ENCODE measurements around the gene IQCM. TPM values are rescaled to one million over a fixed set of nuclear protein-coding genes. Genes with fewer than 3 reads are reported as not detected.

The IQCM gene
- total RNA-seq, 4 donors from 2014 or later: 0.48 TPM; not detected in 3

- intact Hi-C loops (cut with DNase I; ENCODE audit: low total_unique reads): no loop called here
- no peak for DNase-seq
- Histone ChIP-seq H3K4me3 (no peak overlapping the region), H3K36me3 (no peaks in the 10 kb centered on the region), H3K9me3 (no peaks in the 10 kb centered on the region), H3K27ac (no peak overlapping the region), H3K4me1 (no peaks in the 10 kb centered on the region), H3K27me3 (no peaks in the 10 kb centered on the region)
- TF ChIP-seq, protein P1, sequence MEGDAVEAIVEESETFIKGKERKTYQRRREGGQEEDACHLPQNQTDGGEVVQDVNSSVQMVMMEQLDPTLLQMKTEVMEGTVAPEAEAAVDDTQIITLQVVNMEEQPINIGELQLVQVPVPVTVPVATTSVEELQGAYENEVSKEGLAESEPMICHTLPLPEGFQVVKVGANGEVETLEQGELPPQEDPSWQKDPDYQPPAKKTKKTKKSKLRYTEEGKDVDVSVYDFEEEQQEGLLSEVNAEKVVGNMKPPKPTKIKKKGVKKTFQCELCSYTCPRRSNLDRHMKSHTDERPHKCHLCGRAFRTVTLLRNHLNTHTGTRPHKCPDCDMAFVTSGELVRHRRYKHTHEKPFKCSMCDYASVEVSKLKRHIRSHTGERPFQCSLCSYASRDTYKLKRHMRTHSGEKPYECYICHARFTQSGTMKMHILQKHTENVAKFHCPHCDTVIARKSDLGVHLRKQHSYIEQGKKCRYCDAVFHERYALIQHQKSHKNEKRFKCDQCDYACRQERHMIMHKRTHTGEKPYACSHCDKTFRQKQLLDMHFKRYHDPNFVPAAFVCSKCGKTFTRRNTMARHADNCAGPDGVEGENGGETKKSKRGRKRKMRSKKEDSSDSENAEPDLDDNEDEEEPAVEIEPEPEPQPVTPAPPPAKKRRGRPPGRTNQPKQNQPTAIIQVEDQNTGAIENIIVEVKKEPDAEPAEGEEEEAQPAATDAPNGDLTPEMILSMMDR (IDR thresholded peaks at IDR 0.05): no peak
- TF ChIP-seq POLR2A (IDR thresholded peaks at IDR 0.05): no peak
These were observed 260.5 kb downstream of the IQCM start for GRCh38 chr4:149555146-149555545.

DNA sequence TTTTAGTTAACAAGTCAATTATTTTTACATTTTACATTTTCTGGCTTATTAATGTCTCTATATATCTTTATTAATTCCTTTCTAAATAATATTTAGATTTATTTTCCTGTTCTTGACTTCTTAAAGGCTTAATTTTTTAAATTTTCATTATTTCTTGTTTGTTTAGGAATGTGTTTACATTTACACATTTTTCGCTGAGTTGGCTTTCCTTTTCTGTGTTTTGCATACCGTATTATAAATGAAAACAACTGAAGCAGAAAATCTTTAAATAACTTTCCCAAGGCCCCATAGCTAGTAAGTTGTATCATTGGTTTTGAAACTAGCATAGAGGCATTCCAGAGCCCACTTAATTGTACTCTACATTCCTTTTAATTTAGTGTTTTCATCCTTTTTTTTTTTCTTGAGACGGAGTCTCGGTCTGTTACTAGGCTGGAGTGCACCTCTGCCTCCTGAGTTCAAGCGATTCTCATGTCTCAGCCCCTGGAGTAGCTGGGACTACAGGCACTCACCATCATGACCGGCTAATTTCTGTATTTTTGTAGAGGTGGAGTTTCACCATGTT, 261.6 kb downstream of the IQCM start:
- H3K4me1 ChIP-seq: no peaks in the 10 kb centered on the region
- no peak overlapping the region for H3K27ac ChIP-seq
- no peaks in the 10 kb centered on the region for H3K9me3 ChIP-seq
- no peak for TF ChIP-seq POLR2A (IDR thresholded peaks at IDR 0.05)
- TF ChIP-seq, protein P1 (IDR thresholded peaks at IDR 0.05): no peak
- no peaks in the 10 kb centered on the region for H3K27me3 ChIP-seq
- no peak overlapping the region for H3K4me3 ChIP-seq
- DNase-seq: no peak
- intact Hi-C loops (cut with DNase I; ENCODE audit: low total_unique reads): no loop called here
- H3K36me3 ChIP-seq: no peaks in the 10 kb centered on the region

DNA sequence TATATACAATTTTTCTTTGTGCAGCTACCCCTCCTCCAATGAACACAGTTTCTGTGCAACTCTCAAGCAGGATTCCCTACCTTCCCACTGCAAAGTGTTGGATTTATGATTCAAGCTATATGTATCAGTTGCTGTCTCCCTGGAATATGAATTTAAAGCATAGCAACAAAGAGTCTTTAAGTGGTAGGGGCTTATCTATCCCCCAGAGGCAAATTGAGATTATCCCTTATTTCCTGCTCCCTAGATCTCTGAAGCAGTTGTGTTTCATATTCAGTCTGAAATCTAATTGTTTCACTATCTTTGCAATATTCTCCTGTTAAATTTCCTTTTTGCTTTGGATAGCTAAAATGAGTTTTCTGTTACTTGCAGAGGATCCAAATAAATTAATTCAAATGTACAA, 263.0 kb downstream of the IQCM start:
- intact Hi-C loops (cut with DNase I; ENCODE audit: low total_unique reads): no loop called here

DNA sequence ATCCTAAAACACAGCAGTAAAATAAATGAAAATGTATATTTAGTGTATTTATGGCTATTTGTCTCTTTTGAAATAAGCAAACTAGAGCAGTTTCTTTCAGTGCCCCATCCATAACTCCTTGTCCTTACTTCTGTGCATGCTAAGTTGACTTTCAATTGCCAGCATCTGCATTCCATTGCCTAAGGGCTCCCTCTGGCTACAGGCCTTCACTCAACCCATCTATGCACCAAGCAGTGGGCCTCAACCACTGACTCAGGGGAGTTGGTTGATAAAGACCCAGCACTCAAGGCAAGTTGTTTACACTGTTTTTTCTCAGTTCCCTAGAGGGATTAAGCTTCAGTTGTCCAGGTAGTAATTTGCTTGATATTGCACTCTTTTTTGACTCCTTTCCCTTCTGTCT, 265.7 kb downstream of the IQCM start:
- Histone ChIP-seq H3K27me3 (no peaks in the 10 kb centered on the region), H3K27ac (no peak overlapping the region), H3K4me1 (no peaks in the 10 kb centered on the region), H3K36me3 (no peaks in the 10 kb centered on the region), H3K9me3 (no peaks in the 10 kb centered on the region), H3K4me3 (no peak overlapping the region)
- intact Hi-C loops (cut with DNase I; ENCODE audit: low total_unique reads): no loop called here
- no peak for TF ChIP-seq POLR2A (IDR thresholded peaks at IDR 0.05)
- no peak for DNase-seq

More for the DNA sequence above, 263.0 kb downstream of the IQCM start:
- H3K4me3 ChIP-seq: no peak overlapping the region
- H3K27ac ChIP-seq: no peak overlapping the region
- H3K36me3 ChIP-seq: no peaks in the 10 kb centered on the region
- no peaks in the 10 kb centered on the region for H3K27me3 ChIP-seq
- DNase-seq: no peak
- H3K4me1 ChIP-seq: no peaks in the 10 kb centered on the region
- TF ChIP-seq, protein P1 (IDR thresholded peaks at IDR 0.05): no peak
- no peak for TF ChIP-seq POLR2A (IDR thresholded peaks at IDR 0.05)
- H3K9me3 ChIP-seq: no peaks in the 10 kb centered on the region

GRCh38 chr4:149534779-149535178, 280.9 kb downstream of the IQCM start:
- Histone ChIP-seq H3K4me3 (no peak overlapping the region), H3K27ac (no peak overlapping the region), H3K4me1 (no peaks in the 10 kb centered on the region), H3K9me3 (no peaks in the 10 kb centered on the region), H3K27me3 (no peaks in the 10 kb centered on the region), H3K36me3 (no peaks in the 10 kb centered on the region)
- intact Hi-C loops (cut with DNase I; ENCODE audit: low total_unique reads): no loop called here
- TF ChIP-seq, protein P1 (IDR thresholded peaks at IDR 0.05): no peak
- TF ChIP-seq POLR2A (IDR thresholded peaks at IDR 0.05): no peak
- no peak for DNase-seq

GRCh38 chr4:149531861-149532260, 283.8 kb downstream of the IQCM start:
- Histone ChIP-seq H3K4me3 (no peak overlapping the region), H3K4me1 (no peaks in the 10 kb centered on the region), H3K27me3 (no peaks in the 10 kb centered on the region), H3K9me3 (no peaks in the 10 kb centered on the region), H3K27ac (no peak overlapping the region), H3K36me3 (no peaks in the 10 kb centered on the region)
- no peak for TF ChIP-seq POLR2A (IDR thresholded peaks at IDR 0.05)
- TF ChIP-seq, protein P1 (IDR thresholded peaks at IDR 0.05): no peak
- no peak for DNase-seq
- intact Hi-C loops (cut with DNase I; ENCODE audit: low total_unique reads): no loop called here
